Tongue (tissue), 2 donors: ENCODE measurements around the gene DYNAP. TPM values are rescaled to one million over a fixed set of nuclear protein-coding genes. Genes with fewer than 3 reads are reported as not detected.
A peak's percentile ranks its signal among the peaks of the same experiment; 100 is the strongest.

Experiments
- DNase-seq: peaks from one replicate; pipeline ENCODE4 v3.0.0-alpha.2; 2015
- total RNA-seq: library from RNA; depleted of rRNA; stranded (reverse); fragments of >200 nt; gene quantifications from one replicate; pipeline ENCODE4 v1.2.3, GENCODE V29; 2014

DYNAP gene
- total RNA-seq, 1 donor from 2014 or later: not detected

- no peak for DNase-seq
These were observed 45.2 kb downstream of the DYNAP start for GRCh38 chr18:54636217-54636616.

- no peak for DNase-seq
These were observed 50.7 kb downstream of the DYNAP start for GRCh38 chr18:54641734-54642133.

- peak; percentile 21 for DNase-seq
These were observed 56.1 kb downstream of the DYNAP start for GRCh38 chr18:54647176-54647575.

Other genes with a start within 250 kb of the DYNAP start
- not detected for gene STARD6, start 233.4 kb upstream of the DYNAP start, total RNA-seq
- 9.5 TPM for gene C18orf54, start 233.3 kb upstream of the DYNAP start, total RNA-seq
- gene RAB27B, start 237.2 kb downstream of the DYNAP start, total RNA-seq: 3.7 TPM